Vagina (tissue), 2 donors: ENCODE measurements around the gene ANXA2. TPM values are rescaled to one million over a fixed set of nuclear protein-coding genes. Genes with fewer than 3 reads are reported as not detected.

Source experiments
- DNase-seq, 2 donors: peaks; one replicate each; pipeline ENCODE4 v3.0.0-alpha.2; 2017; ENCODE audit errors: extremely low spot score in 2 of 2
- H3K27ac ChIP-seq: fragments of 200-600 bp; sonication (generic); one replicate; pipeline ENCODE4 v1.5.1; 2019
- H3K27me3 ChIP-seq: fragments of 200-600 bp; sonication (generic); one replicate; pipeline ENCODE4 v1.5.1; 2019
- H3K36me3 ChIP-seq, 2 donors: fragments of 200-600 bp; sonication (generic); one replicate each; pipeline ENCODE4 v1.5.1; 2017 to 2019
- H3K4me1 ChIP-seq: fragments of 200-600 bp; sonication (generic); one replicate; pipeline ENCODE4 v1.5.1; 2019
- H3K4me3 ChIP-seq, 2 donors: fragments of 200-600 bp; sonication (generic); 1 replicate in 1 of 2; 2 replicates in 1 of 2; pipeline ENCODE4 v1.5.1; 2016 to 2019
- H3K9me3 ChIP-seq: fragments of 200-600 bp; sonication (generic); one replicate; pipeline ENCODE4 v1.5.1; 2019
- CTCF ChIP-seq, 3 experiments: fragments of 450-650 bp in 2 of 3; fragments of 200-600 bp in 1 of 3; sonication (generic) in 1 of 3; IDR thresholded peaks; one replicate each; pipeline ENCODE4 v1.5.1; 2017 to 2019; ENCODE audit warnings: antibody characterized with exemption in 3 of 3, mild to moderate bottlenecking in 2 of 3, moderate library complexity in 2 of 3
- POLR2A ChIP-seq, 2 donors: fragments of 450-650 bp; IDR thresholded peaks; one replicate each; pipeline ENCODE4 v1.6.1; 2017; ENCODE audit warnings: antibody characterized with exemption in 2 of 2, mild to moderate bottlenecking in 2 of 2, moderate library complexity in 2 of 2
- POLR2AphosphoS5 ChIP-seq, 2 donors: sonication (generic); formaldehyde crosslinking; IDR thresholded peaks; one replicate each; pipeline ENCODE4 v1.9.0; 2017; ENCODE audit warnings: antibody characterized with exemption in 2 of 2, mild to moderate bottlenecking in 2 of 2, low read depth in 1 of 2; ENCODE audit not compliant: insufficient read depth in 1 of 2
- intact Hi-C: fragments of 100-400 bp; cut with DNase I; formaldehyde crosslinking; loops from one replicate; pipeline ENCODE4 v1.15.1; 2023
- total RNA-seq: library from RNA; depleted of rRNA; stranded (reverse); fragments of >200 nt; gene quantifications from one replicate; pipeline ENCODE4 v1.2.3, GENCODE V29; 2016

ANXA2 gene
- total RNA-seq, 1 donor from 2014 or later, result 1,230 TPM

DNA sequence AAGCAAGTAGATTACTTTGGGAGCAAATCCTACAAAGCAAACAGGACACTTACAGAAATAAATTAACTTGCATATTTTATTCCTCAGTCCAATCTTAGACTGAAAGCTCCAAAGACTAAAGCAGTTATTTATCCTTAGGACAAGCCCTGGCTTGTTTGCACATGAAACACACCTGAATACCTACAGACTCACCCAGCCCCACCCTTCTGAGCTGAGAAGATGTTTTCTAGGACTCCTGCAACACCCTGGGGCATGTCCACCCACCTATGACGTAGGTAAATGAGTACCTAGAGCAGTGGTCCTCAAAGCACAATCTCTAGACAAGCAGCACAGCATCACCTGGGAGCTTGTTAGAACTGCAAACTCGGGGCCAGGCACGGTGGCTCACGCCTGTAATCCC is 80.8 kb downstream of the ANXA2 start:
- Histone ChIP-seq H3K4me3 (no peak overlapping the region), H3K27ac (no peak overlapping the region), H3K9me3 (no peaks in the 10 kb centered on the region), H3K4me1 (no peaks in the 10 kb centered on the region), H3K27me3 (no peaks in the 10 kb centered on the region), H3K36me3 (no peaks in the 10 kb centered on the region)
- no peak for TF ChIP-seq POLR2A (IDR thresholded peaks at IDR 0.05)
- DNase-seq, result no peak
- intact Hi-C loops, result no loop called here

DNA sequence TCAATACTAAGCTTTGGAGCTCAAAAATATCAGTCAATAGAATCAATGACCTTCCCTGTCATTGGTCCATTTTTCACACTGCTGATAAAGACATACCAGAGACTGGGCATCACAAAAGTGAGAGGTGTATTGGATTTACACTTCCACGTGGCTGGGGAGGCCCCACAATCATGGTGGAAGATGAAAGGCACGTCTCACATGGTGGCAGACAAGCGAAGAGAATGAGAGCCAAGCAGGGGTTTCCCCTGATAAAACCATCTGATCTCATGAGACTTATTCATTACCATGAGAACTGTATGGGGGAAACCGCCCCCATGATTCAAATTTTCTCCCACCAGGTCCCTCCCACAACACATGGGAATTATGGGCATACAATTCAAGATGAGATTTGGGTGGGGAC is 81.9 kb downstream of the ANXA2 start:
- H3K27ac ChIP-seq, result no peak overlapping the region
- no peaks in the 10 kb centered on the region for H3K4me1 ChIP-seq
- DNase-seq, result no peak
- no peaks in the 10 kb centered on the region for H3K36me3 ChIP-seq
- no peak overlapping the region for H3K4me3 ChIP-seq
- H3K9me3 ChIP-seq, result no peaks in the 10 kb centered on the region
- intact Hi-C loops, result no loop called here
- H3K27me3 ChIP-seq, result no peaks in the 10 kb centered on the region
- TF ChIP-seq CTCF (IDR thresholded peaks at IDR 0.05), result no peak
- no peak for TF ChIP-seq POLR2A (IDR thresholded peaks at IDR 0.05)
- TF ChIP-seq POLR2AphosphoS5 (IDR thresholded peaks at IDR 0.05; ENCODE audit: insufficient read depth in 1 of 2, low read depth in 1 of 2), result no peak

DNA sequence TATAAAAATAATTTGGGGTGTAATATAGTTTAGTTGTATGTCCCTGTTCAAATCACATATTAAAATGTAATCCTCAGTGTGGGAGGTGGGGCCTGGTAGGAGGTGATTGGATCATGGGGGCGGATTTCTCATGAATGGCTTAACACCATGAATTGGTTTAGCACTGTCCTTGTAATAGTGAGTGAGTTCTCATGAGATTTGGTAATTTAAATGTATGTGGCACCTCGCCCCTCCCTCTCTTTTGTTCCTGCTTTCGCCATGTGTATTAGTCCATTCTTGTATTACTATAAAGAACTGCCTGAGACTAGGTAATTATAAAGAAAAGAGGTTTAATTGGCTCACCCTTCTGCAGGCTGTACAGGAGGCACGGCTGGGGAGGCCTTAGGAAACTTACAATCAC is 83.9 kb downstream of the ANXA2 start:
- TF ChIP-seq POLR2AphosphoS5 (IDR thresholded peaks at IDR 0.05; ENCODE audit: insufficient read depth in 1 of 2, low read depth in 1 of 2) (no peak), POLR2A (IDR thresholded peaks at IDR 0.05) (no peak), CTCF (IDR thresholded peaks at IDR 0.05) (no peak)
- H3K4me1 ChIP-seq, result no peaks in the 10 kb centered on the region
- H3K36me3 ChIP-seq, result no peaks in the 10 kb centered on the region
- H3K4me3 ChIP-seq, result no peak overlapping the region
- intact Hi-C loops, result no loop called here
- H3K27ac ChIP-seq, result no peak overlapping the region
- no peaks in the 10 kb centered on the region for H3K27me3 ChIP-seq
- no peak for DNase-seq
- no peaks in the 10 kb centered on the region for H3K9me3 ChIP-seq

- no peaks in the 10 kb centered on the region for H3K9me3 ChIP-seq
- DNase-seq, result no peak
- no peak overlapping the region for H3K4me3 ChIP-seq
- no peaks in the 10 kb centered on the region for H3K27me3 ChIP-seq
- H3K4me1 ChIP-seq, result no peaks in the 10 kb centered on the region
- intact Hi-C loops, result no loop called here
- no peak overlapping the region for H3K27ac ChIP-seq
- TF ChIP-seq POLR2A (IDR thresholded peaks at IDR 0.05) (no peak), CTCF (IDR thresholded peaks at IDR 0.05) (no peak), POLR2AphosphoS5 (IDR thresholded peaks at IDR 0.05; ENCODE audit: insufficient read depth in 1 of 2, low read depth in 1 of 2) (no peak)
- no peaks in the 10 kb centered on the region for H3K36me3 ChIP-seq
These were observed 90.8 kb downstream of the ANXA2 start for GRCh38 chr15:60307034-60307433.

- H3K36me3 ChIP-seq, result no peaks in the 10 kb centered on the region
- intact Hi-C loops, result no loop called here
- no peak for DNase-seq
- no peaks in the 10 kb centered on the region for H3K27me3 ChIP-seq
- H3K27ac ChIP-seq, result no peak overlapping the region
- H3K9me3 ChIP-seq, result no peaks in the 10 kb centered on the region
- no peak for TF ChIP-seq POLR2A (IDR thresholded peaks at IDR 0.05)
- TF ChIP-seq POLR2AphosphoS5 (IDR thresholded peaks at IDR 0.05; ENCODE audit: insufficient read depth in 1 of 2, low read depth in 1 of 2), result no peak
- TF ChIP-seq CTCF (IDR thresholded peaks at IDR 0.05), result no peak
- no peak overlapping the region for H3K4me3 ChIP-seq
- H3K4me1 ChIP-seq, result no peaks in the 10 kb centered on the region
These were observed 96.8 kb downstream of the ANXA2 start for GRCh38 chr15:60301024-60301423.
